Measurements from ENCODE around the gene TMEM139. TPM values are rescaled to one million over a fixed set of nuclear protein-coding genes. Genes with fewer than 3 reads are reported as not detected.
"Not testable (repeated sequence)": the region's sequence is repeated elsewhere in the genome, so short reads cannot be mapped to it uniquely, and the experiment has no call there.

The TMEM139 gene
- total RNA-seq, 4 donors from 2014 or later, result 2.1 to 12.0 (median 6.4) TPM

GRCh38 chr7:143287935-143288826 lies 3.4 kb downstream of the TMEM139 start, which contains the start of gene CASP2:
CASP2 (plus strand) TSS chr7:143288351; CDS start chr7:143288456, 105 bp downstream.
- TF ChIP-seq EP300 (IDR thresholded peaks at IDR 0.05) (peak in 1 of 2 donors; percentile 87), CTCF (IDR thresholded peaks at IDR 0.05) (peak; percentile 31 to 48 (median 40)), POLR2A (IDR thresholded peaks at IDR 0.05) (peak; percentile 64 to 73)
- peak within 1 kb of the TSS; percentile 77 to 95 (median 91) for H3K27ac ChIP-seq
- no peaks in the 10 kb centered on the region for H3K27me3 ChIP-seq
- peaks cover 0 to 15% (median 9%) of the 10 kb centered on the region in 3 donors for H3K36me3 ChIP-seq
- H3K9me3 ChIP-seq, result no peaks in the 10 kb centered on the region
- DNase-seq (ENCODE audit: low spot score in 2 of 2), result peak; percentile 92 to 94
- H3K4me3 ChIP-seq, result peak within 1 kb of the TSS; percentile 58 to 90 (median 76)
- 3 to 4% methylated on average over 76 to 77 of the region's 84 CpGs for WGBS, 2 donors
- H3K4me1 ChIP-seq, result peaks cover 0 to 68% (median 35%) of the 10 kb centered on the region in 4 donors

GRCh38 chr7:143288836-143289235 lies 4.1 kb downstream of the TMEM139 start:
- TF ChIP-seq POLR2A (IDR thresholded peaks at IDR 0.05), result no peak
- TF ChIP-seq CTCF (IDR thresholded peaks at IDR 0.05), result no peak
- TF ChIP-seq EP300 (IDR thresholded peaks at IDR 0.05), result no peak
- DNase-seq (ENCODE audit: low spot score in 2 of 2), result no peak
- H3K4me1 ChIP-seq, result peaks cover 0 to 61% (median 29%) of the 10 kb centered on the region in 4 donors
- H3K36me3 ChIP-seq, result peaks cover 0 to 22% (median 14%) of the 10 kb centered on the region in 3 donors
- H3K9me3 ChIP-seq, result no peaks in the 10 kb centered on the region
- peak overlapping the region; percentile 77 to 95 (median 91) for H3K27ac ChIP-seq
- no peaks in the 10 kb centered on the region for H3K27me3 ChIP-seq
- 1 to 3% methylated on average over 11 of the region's 11 CpGs for WGBS, 2 donors
- peak overlapping the region; percentile 58 to 90 (median 76) for H3K4me3 ChIP-seq

DNA sequence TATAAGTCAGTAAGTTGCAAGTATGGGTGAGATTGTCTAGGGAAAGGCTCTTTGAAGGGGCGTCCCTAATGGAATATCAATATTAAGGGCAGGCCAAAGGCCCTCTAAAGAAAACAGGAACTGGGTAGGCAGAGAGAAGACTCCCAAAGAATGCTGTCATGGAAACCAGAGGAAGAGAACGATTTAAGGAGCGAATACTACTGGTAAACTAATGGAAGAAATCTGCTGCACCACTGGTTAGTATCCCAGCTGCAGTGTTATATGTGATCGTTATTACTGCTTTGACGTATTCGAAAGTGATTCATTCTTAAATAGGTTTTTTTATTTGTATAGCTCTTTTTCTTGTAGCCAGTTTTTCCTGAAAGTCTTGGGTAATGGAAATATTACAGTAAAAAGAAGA lies 4.7 kb downstream of the TMEM139 start:
- no peaks in the 10 kb centered on the region for H3K9me3 ChIP-seq
- peak overlapping the region in 3 of 4 donors; percentile 90 to 95 (median 92) for H3K27ac ChIP-seq
- peak overlapping the region; percentile 58 to 90 (median 76) for H3K4me3 ChIP-seq
- H3K36me3 ChIP-seq, result peaks cover 4 to 28% (median 20%) of the 10 kb centered on the region in 3 donors
- H3K4me1 ChIP-seq, result peaks cover 0 to 56% (median 24%) of the 10 kb centered on the region in 4 donors
- 9 to 10% methylated on average over 6 of the region's 6 CpGs for WGBS, 2 donors
- no peaks in the 10 kb centered on the region for H3K27me3 ChIP-seq
- no peak for DNase-seq (ENCODE audit: low spot score in 2 of 2)
- no peak for TF ChIP-seq CTCF (IDR thresholded peaks at IDR 0.05)
- no peak for TF ChIP-seq EP300 (IDR thresholded peaks at IDR 0.05)
- TF ChIP-seq POLR2A (IDR thresholded peaks at IDR 0.05), result no peak

DNA sequence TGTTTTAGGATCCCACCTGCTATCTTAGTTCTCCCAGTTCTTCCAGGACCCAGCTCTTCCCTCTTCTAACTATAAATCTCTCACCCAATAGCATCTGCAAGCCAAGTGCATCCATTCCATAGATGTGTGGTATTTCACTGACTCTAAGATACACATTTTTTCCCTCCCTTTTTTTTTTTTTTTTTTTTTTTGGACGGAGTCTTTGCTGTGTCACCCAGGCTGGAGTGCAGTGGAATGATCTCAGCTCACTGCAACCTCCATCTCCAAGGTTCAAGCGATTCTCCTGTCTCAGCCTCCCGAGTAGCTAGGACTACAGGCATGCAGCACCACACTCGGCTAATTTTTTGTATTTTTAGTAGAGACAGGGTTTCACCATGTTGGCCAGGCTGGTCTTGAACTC lies 5.1 kb downstream of the TMEM139 start:
- peaks cover 0 to 51% (median 24%) of the 10 kb centered on the region in 4 donors for H3K4me1 ChIP-seq
- peaks cover 4 to 33% (median 22%) of the 10 kb centered on the region in 3 donors for H3K36me3 ChIP-seq
- H3K27ac ChIP-seq, result peak overlapping the region in 1 of 4 donors; percentile 95
- peak overlapping the region in 2 of 4 donors; percentile 73 to 78 for H3K4me3 ChIP-seq
- H3K27me3 ChIP-seq; DNase-seq (ENCODE audit: low spot score in 2 of 2); H3K9me3 ChIP-seq: not testable (repeated sequence)
- 47 to 49% methylated on average over 4 of the region's 4 CpGs for WGBS, 2 donors

GRCh38 chr7:143290293-143290692 lies 5.5 kb downstream of the TMEM139 start:
- TF ChIP-seq CTCF (IDR thresholded peaks at IDR 0.05) (no peak), POLR2A (IDR thresholded peaks at IDR 0.05) (no peak), EP300 (IDR thresholded peaks at IDR 0.05) (no peak)
- Histone ChIP-seq H3K27me3 (no peaks in the 10 kb centered on the region), H3K36me3 (peaks cover 4 to 37% (median 22%) of the 10 kb centered on the region in 3 donors), H3K4me1 (peaks cover 0 to 48% (median 24%) of the 10 kb centered on the region in 4 donors), H3K9me3 (no peaks in the 10 kb centered on the region), H3K4me3 (no peak overlapping the region), H3K27ac (peak overlapping the region in 1 of 4 donors; percentile 95)
- WGBS, 2 donors, result 69 to 75% methylated on average over 4 of the region's 4 CpGs
- no peak for DNase-seq (ENCODE audit: low spot score in 2 of 2)

All from tibial nerve (tissue), 4 donors.